ENCODE data around the gene SMG6. TPM values are rescaled to one million over a fixed set of nuclear protein-coding genes. Genes with fewer than 3 reads are reported as not detected.
"Not testable (repeated sequence)": the region's sequence is repeated elsewhere in the genome, so short reads cannot be mapped to it uniquely, and the experiment has no call there.

SMG6 gene
- total RNA-seq, 1 donor from 2014 or later, result 19.4 TPM

DNA sequence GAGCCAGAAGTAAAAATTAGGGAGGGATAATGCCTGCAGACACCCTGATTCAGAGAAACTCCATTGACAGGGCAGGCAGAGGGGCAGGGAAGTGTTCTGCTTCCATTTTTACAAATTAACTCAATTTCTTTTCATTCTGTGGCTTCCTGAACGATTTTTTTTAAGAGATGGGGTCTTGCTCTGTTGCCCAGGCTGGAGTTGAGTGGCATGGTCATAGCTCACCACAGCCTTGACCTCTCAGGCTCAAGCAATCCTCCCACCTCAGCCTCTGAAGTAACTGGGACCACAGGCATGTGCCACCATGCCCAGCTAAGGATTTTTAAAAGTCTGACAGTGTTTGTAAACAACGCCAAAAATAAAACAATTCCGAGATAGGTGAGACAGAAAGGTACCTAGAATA is 99.8 kb downstream of the SMG6 start:
- DNase-seq (ENCODE audit: low read depth), result no peak
- H3K4me3 ChIP-seq (ENCODE audit: low read depth, low read length), result no peak overlapping the region
- TF ChIP-seq, protein P1, sequence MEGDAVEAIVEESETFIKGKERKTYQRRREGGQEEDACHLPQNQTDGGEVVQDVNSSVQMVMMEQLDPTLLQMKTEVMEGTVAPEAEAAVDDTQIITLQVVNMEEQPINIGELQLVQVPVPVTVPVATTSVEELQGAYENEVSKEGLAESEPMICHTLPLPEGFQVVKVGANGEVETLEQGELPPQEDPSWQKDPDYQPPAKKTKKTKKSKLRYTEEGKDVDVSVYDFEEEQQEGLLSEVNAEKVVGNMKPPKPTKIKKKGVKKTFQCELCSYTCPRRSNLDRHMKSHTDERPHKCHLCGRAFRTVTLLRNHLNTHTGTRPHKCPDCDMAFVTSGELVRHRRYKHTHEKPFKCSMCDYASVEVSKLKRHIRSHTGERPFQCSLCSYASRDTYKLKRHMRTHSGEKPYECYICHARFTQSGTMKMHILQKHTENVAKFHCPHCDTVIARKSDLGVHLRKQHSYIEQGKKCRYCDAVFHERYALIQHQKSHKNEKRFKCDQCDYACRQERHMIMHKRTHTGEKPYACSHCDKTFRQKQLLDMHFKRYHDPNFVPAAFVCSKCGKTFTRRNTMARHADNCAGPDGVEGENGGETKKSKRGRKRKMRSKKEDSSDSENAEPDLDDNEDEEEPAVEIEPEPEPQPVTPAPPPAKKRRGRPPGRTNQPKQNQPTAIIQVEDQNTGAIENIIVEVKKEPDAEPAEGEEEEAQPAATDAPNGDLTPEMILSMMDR (conservative IDR thresholded peaks at IDR 0.05; ENCODE audit: low read depth, low read length), result no peak

- TF ChIP-seq, protein P1 (conservative IDR thresholded peaks at IDR 0.05; ENCODE audit: low read depth, low read length), result no peak
- no peak overlapping the region for H3K4me3 ChIP-seq (ENCODE audit: low read depth, low read length)
- DNase-seq (ENCODE audit: low read depth), result no peak
These were observed 100.5 kb downstream of the SMG6 start for GRCh38 chr17:2202996-2203575.

DNA sequence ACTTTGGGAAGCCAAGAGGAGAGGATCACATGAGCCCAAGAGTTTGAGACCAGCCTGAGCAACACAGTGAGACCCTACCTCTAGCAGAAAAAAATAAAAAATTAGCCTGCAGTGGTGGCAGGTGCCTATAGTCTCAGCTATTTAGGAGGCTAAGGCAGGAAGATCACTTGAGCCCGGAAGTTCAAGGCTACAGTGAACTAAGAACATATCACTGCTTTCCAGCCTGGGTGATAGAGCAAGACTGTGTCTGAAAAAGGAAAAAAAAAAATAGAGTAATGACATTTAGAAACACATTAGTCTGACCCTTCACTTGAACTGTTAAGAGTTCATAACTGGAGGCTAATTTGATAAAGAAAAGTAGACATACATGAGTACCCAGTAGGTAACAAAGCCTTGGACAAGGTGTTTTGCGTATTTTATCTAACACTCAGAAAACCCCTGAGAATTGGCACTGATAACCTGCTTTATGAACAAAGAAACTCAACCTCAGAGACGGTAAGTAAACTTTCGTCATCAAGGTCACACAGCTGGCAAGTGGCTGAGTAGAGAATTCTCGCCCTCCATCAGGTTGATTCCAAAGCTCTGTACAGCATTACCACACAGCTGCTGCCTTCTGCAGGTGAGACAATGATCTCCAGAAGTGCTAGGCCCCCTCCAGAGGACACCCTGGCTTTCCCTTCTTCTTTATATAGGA is 101.1 kb downstream of the SMG6 start:
- no peak for DNase-seq (ENCODE audit: low read depth)
- TF ChIP-seq, protein P1 (conservative IDR thresholded peaks at IDR 0.05; ENCODE audit: low read depth, low read length), result no peak
- no peak overlapping the region for H3K4me3 ChIP-seq (ENCODE audit: low read depth, low read length)

DNA sequence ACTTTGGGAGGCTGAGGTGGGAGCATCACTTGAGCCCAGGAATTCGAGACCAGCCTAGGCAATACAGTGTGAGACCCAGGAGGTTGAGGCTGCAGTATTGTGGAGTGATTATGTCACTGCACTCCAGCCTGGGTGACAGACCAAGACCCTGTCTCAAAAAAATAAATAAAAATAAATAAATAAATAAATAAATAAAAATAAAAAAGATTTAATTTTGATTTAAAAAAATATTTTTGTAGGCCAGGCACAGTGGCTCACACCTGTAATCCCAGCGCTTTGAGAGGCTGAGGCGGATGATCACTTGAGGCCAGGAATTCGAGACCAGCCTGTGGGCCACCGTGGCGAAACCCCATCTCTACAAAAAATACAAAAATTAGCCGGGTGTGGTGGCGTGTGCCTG is 104.2 kb downstream of the SMG6 start:
- not testable (repeated sequence) for DNase-seq (ENCODE audit: low read depth); H3K4me3 ChIP-seq (ENCODE audit: low read depth, low read length)

DNA sequence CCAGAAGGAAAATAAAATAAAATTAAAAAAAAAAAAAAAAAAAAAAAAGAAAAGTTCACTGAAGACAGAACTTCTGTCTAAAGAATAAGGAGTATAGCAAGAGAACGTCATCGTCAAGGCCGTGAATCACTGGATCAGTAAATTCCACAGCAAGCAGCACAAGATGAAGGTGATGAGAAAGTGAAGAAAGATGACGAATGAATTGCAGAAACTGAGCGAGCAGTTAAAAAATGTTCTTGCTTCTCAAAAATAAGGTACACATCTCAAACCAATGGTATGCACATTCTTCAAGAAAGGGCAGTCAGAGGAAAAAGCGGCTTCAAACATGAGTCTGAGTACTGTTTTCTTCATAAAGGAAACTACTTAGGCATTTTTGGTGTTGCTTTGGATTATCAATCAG is 104.7 kb downstream of the SMG6 start:
- no peak for DNase-seq (ENCODE audit: low read depth)
- TF ChIP-seq, protein P1 (conservative IDR thresholded peaks at IDR 0.05; ENCODE audit: low read depth, low read length), result no peak
- no peak overlapping the region for H3K4me3 ChIP-seq (ENCODE audit: low read depth, low read length)

GRCh38 chr17:2197271-2197670 is 106.3 kb downstream of the SMG6 start:
- TF ChIP-seq, protein P1 (conservative IDR thresholded peaks at IDR 0.05; ENCODE audit: low read depth, low read length), result no peak
- no peak for DNase-seq (ENCODE audit: low read depth)
- H3K4me3 ChIP-seq (ENCODE audit: low read depth, low read length), result no peak overlapping the region

DNA sequence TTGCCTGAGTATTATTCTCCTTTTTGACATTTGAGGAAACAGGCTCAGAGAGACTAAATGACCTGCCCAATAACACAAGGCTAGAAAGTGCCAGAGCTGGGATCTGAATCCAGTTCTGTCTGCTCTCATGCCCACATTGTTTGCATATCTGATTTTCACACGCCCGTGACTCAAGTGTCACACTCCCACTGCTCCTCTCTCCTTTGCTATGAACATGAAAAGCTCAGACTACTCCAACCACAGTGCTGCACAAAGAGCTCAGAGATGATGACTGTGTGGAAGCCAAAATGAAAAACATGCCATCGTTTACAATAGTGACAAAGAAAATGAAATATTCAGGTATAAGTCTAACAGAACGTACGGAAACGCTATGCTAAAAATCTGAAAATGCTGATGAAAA is 107.9 kb downstream of the SMG6 start:
- DNase-seq (ENCODE audit: low read depth), result no peak
- TF ChIP-seq, protein P1 (conservative IDR thresholded peaks at IDR 0.05; ENCODE audit: low read depth, low read length), result no peak

More for the DNA sequence above, 107.9 kb downstream of the SMG6 start:
- H3K4me3 ChIP-seq (ENCODE audit: low read depth, low read length), result no peak overlapping the region
